Endothelial cell of umbilical vein (primary cell): ENCODE data around the gene CRYZL1. TPM values are rescaled to one million over a fixed set of nuclear protein-coding genes. Genes with fewer than 3 reads are reported as not detected.

Experiments
- BruUV-seq: library from RNA; stranded (reverse); fragments of 400-500 nt; replicated peaks from 2 replicates; lab custom pipeline; 2021; lab: Mats Ljungman, UMichigan
- CTCF ChIA-PET: fragments of 300-600, 350-600 bp; sonication (Branson Sonifier 250); formaldehyde crosslinking; loops from one replicate; lab custom pipeline; 2021; ENCODE audit warnings: antibody characterized with exemption, inconsistent platforms; lab: Charles Lee
- POLR2A ChIA-PET: fragments of 300-600, 350-600 bp; sonication (Branson Sonifier 250); formaldehyde crosslinking; loops from one replicate; lab custom pipeline; 2021; ENCODE audit warnings: antibody characterized with exemption, inconsistent platforms; lab: Charles Lee
- DNase-seq: peaks from one replicate; pipeline ENCODE4 v3.0.0-alpha.2; 2011; ENCODE audit warnings: low read depth, low spot score
- FAIRE-seq: peaks from 2 replicates; lab custom pipeline; 2011; peaks lifted over from hg19 to GRCh38; lab: Jason Lieb, UNC
- H2AFZ ChIP-seq: 2 replicates; pipeline ENCODE4 v1.6.0; 2012; ENCODE audit warnings: low read depth, low read length, control low read depth, inconsistent platforms
- H3K27ac ChIP-seq: 2 replicates; pipeline ENCODE4 v1.5.1; 2011; ENCODE audit warnings: low read depth, mild to moderate bottlenecking, control low read depth, low read length, moderate library complexity; ENCODE audit not compliant: insufficient read depth
- H3K27me3 ChIP-seq, 2 experiments: 2 replicates each; pipeline versions ENCODE4 v1.6.0 to v1.6.1; 2011; ENCODE audit warnings: low read length in 2 of 2, mixed read lengths in 1 of 2; ENCODE audit not compliant: control insufficient read depth in 2 of 2, insufficient read depth in 2 of 2
- H3K36me3 ChIP-seq, 2 experiments: 2 replicates in 1 of 2; 3 replicates in 1 of 2; pipeline ENCODE4 v1.5.1; 2011; ENCODE audit warnings: low read length in 2 of 2, mild to moderate bottlenecking in 1 of 2, moderate library complexity in 1 of 2; ENCODE audit not compliant: control insufficient read depth in 2 of 2, insufficient read depth in 2 of 2; ENCODE audit errors: extremely low read depth in 1 of 2
- H3K4me1 ChIP-seq: 3 replicates; pipeline ENCODE4 v1.5.1; 2011; ENCODE audit warnings: mild to moderate bottlenecking, low read length; ENCODE audit not compliant: control insufficient read depth, insufficient read depth; ENCODE audit errors: extremely low read depth
- H3K4me2 ChIP-seq: 2 replicates; pipeline ENCODE4 v1.6.1; 2011; ENCODE audit warnings: low read length, control low read depth, mixed read lengths; ENCODE audit not compliant: insufficient read depth
- H3K4me3 ChIP-seq, 3 experiments: fragments of 200-600 bp in 1 of 3; sonication (generic), shearing (Covaris generic) in 1 of 3; replicated peaks in 1 of 3; 2 replicates each; pipeline ENCODE4 v1.5.1; 2011 to 2016; ENCODE audit warnings: control low read depth in 3 of 3, low read length in 3 of 3, mild to moderate bottlenecking in 2 of 3, inconsistent platforms in 1 of 3, low read depth in 1 of 3, moderate library complexity in 1 of 3; ENCODE audit not compliant: insufficient read depth in 1 of 3
- H3K79me2 ChIP-seq: 2 replicates; pipeline ENCODE4 v1.6.0; 2012; ENCODE audit warnings: low read length, inconsistent platforms; ENCODE audit not compliant: control insufficient read depth, insufficient read depth
- H3K9ac ChIP-seq: replicated peaks from 2 replicates; pipeline ENCODE3; 2011; ENCODE audit warnings: low read length, control low read depth; ENCODE audit not compliant: insufficient read depth; ENCODE audit errors: extremely low read depth
- H3K9me1 ChIP-seq: replicated peaks from 3 replicates; pipeline ENCODE4 v1.6.0; 2011; ENCODE audit warnings: mild to moderate bottlenecking, low read length; ENCODE audit not compliant: control insufficient read depth, insufficient read depth; ENCODE audit errors: extremely low read depth
- H3K9me3 ChIP-seq: replicated peaks from 2 replicates; pipeline ENCODE4 v1.5.1; 2012; ENCODE audit warnings: low read length, inconsistent platforms; ENCODE audit not compliant: control insufficient read depth, insufficient read depth
- H4K20me1 ChIP-seq: replicated peaks from 2 replicates; pipeline ENCODE3; 2011; ENCODE audit warnings: mild to moderate bottlenecking, low read length; ENCODE audit not compliant: control insufficient read depth, insufficient read depth; ENCODE audit errors: extremely low read depth
- EZH2 ChIP-seq: IDR thresholded peaks from 2 replicates; pipeline ENCODE4 v1.6.1; 2012; ENCODE audit warnings: borderline replicate concordance, low read depth, mild to moderate bottlenecking, moderate library complexity, low read length, inconsistent platforms; ENCODE audit not compliant: severe bottlenecking
- FOS ChIP-seq: IDR thresholded peaks from 2 replicates; pipeline ENCODE4 v1.6.1; 2011; ENCODE audit warnings: mild to moderate bottlenecking, low read length, moderate library complexity, borderline replicate concordance; ENCODE audit not compliant: insufficient read depth
- GATA2 ChIP-seq: IDR thresholded peaks from 2 replicates; pipeline ENCODE4 v1.7.0; 2011; ENCODE audit warnings: low read depth, mild to moderate bottlenecking, moderate library complexity, mixed read lengths, low read length; ENCODE audit not compliant: insufficient read length, insufficient read depth
- JUN ChIP-seq: IDR thresholded peaks from 2 replicates; pipeline ENCODE4 v1.6.1; 2011; ENCODE audit warnings: borderline replicate concordance, low read depth; ENCODE audit not compliant: insufficient read length, insufficient read depth
- MYC ChIP-seq: IDR thresholded peaks from one replicate; pipeline ENCODE4 v1.6.1; 2011; ENCODE audit warnings: mild to moderate bottlenecking, low read depth, low read length
- POLR2A ChIP-seq: IDR thresholded peaks from 2 replicates; pipeline ENCODE4 v1.6.1; 2012; ENCODE audit warnings: low read depth, mild to moderate bottlenecking, control low read depth, low read length
- POLR2AphosphoS5 ChIP-seq: IDR thresholded peaks from 2 replicates; pipeline ENCODE4 v1.6.1; 2012; ENCODE audit warnings: low read depth, mild to moderate bottlenecking, control low read depth, low read length, moderate library complexity; ENCODE audit not compliant: insufficient read depth
- dilution Hi-C: fragments of 300-500 bp; cut with MboI; formaldehyde crosslinking; loops from one replicate; pipeline ENCODE4 v1.15.0; 2019; ENCODE audit warnings: low sequenced_read_pairs; ENCODE audit not compliant: extremely low pct_ligation_motif_present
- intact Hi-C: fragments of 100-400 bp; cut with micrococcal nuclease; formaldehyde crosslinking; loops from one replicate; pipeline ENCODE4 v1.10.0; 2022
- polyA plus RNA-seq, 4 experiments: library from polyadenylated mRNA; depleted of rRNA in 3 of 4; stranded (reverse) in 3 of 4; unstranded in 1 of 4; fragments of >200 nt; gene quantifications; 2 replicates each; pipeline versions ENCODE4 v1.2.1 to v1.2.3, GENCODE V29; 2011 to 2012; ENCODE audit warnings: missing spikeins in 1 of 4
- total RNA-seq: library from RNA; stranded (reverse); gene quantifications from 2 replicates; pipeline ENCODE4 v1.2.3, GENCODE V29; 2021
- TF ChIP-seq, protein P1 (sequence below), 2 donors: IDR thresholded peaks; 1 replicate in 1 of 2; 2 replicates in 1 of 2; pipeline ENCODE4 v1.5.1; 2011; ENCODE audit warnings: low read length in 2 of 2, mild to moderate bottlenecking in 2 of 2, moderate library complexity in 2 of 2, control low read depth in 1 of 2, inconsistent platforms in 1 of 2, low read depth in 1 of 2; ENCODE audit not compliant: insufficient read depth in 1 of 2; ENCODE audit errors: extremely low read depth in 1 of 2
- TF ChIP-seq, protein P2 (sequence below): IDR thresholded peaks from 2 replicates; pipeline ENCODE4 v1.6.1; 2011; ENCODE audit not compliant: insufficient read depth, insufficient read length

Gene CRYZL1
- total and polyA plus RNA-seq, 2 donors (not counting 3 experiments of a cell fraction or from before 2014, with no cell fraction given), result 26.4 to 42.1 TPM

DNA sequence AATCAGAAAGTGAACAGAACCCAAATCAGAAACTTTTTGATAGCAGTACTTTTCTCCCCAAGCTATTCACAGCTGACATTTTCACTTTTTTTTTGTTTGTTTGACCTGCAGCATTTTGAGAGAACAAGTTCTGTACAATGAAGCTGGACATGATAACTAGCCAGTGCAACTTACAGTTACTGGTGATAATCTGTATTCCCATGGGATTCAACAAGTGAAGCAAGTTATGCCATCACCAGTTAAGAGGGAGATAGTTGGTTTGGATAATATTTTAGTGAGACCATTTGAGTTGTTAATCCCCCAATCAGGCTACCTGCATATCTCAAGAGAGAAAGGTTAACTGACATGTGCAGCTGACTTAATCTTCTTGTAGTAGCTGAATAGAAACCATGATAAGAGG is 80.6 kb downstream of the CRYZL1 start:
- POLR2A ChIA-PET, result no interaction called here
- TF ChIP-seq JUN (no peak), EZH2 (no peak), POLR2AphosphoS5 (no peak), FOS (no peak)
- TF ChIP-seq, protein P1, sequence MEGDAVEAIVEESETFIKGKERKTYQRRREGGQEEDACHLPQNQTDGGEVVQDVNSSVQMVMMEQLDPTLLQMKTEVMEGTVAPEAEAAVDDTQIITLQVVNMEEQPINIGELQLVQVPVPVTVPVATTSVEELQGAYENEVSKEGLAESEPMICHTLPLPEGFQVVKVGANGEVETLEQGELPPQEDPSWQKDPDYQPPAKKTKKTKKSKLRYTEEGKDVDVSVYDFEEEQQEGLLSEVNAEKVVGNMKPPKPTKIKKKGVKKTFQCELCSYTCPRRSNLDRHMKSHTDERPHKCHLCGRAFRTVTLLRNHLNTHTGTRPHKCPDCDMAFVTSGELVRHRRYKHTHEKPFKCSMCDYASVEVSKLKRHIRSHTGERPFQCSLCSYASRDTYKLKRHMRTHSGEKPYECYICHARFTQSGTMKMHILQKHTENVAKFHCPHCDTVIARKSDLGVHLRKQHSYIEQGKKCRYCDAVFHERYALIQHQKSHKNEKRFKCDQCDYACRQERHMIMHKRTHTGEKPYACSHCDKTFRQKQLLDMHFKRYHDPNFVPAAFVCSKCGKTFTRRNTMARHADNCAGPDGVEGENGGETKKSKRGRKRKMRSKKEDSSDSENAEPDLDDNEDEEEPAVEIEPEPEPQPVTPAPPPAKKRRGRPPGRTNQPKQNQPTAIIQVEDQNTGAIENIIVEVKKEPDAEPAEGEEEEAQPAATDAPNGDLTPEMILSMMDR (IDR thresholded peaks at IDR 0.05; ENCODE audit: extremely low read depth in 1 of 2, insufficient read depth in 1 of 2, low read depth in 1 of 2, low read length in 2 of 2), result no peak
- no peak for FAIRE-seq

DNA sequence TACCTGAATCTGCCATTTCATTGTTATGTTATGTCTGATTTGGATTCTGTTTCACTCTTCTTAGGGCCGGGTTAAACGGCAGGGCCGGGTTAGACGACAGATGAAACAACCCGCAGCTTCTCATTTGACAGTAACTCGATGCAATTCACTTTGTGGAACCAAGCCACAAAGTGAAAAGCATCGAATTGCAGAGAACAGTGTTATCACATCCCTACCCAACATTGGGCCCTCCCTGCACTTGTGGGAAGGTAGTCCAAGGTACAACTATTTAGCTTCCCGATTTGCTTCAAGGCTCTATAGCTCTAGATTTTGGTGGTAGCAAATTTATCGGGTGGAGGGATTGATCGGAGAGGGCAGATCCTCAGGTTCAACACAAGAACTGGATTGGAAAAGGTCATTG is 81.7 kb downstream of the CRYZL1 start:
- BruUV-seq, result no TSS peak
- DNase-seq, result no peak
- H3K4me1 ChIP-seq, result no peaks in the 10 kb centered on the region
- H3K9me1 ChIP-seq, result no peaks in the 10 kb centered on the region
- H3K4me2 ChIP-seq, result no peak overlapping the region
- no peak overlapping the region for H3K9ac ChIP-seq
- dilution Hi-C loops, result no loop called here
- H3K9me3 ChIP-seq, result no peaks in the 10 kb centered on the region
- no peak overlapping the region for H2AFZ ChIP-seq
- peaks cover 15 to 49% of the 10 kb centered on the region in 2 experiments for H3K36me3 ChIP-seq
- ChIA-PET POLR2A (no interaction called here), CTCF (interaction anchor here (1.0 kb wide), 1 partner anchor 46 kb away, joined by 5 read pairs; no protein-coding TSS in a partner anchor)
- peaks cover 15% of the 10 kb centered on the region for H4K20me1 ChIP-seq
- no peaks in the 10 kb centered on the region for H3K27me3 ChIP-seq
- no peak for FAIRE-seq
- H3K79me2 ChIP-seq, result peaks cover 83% of the 10 kb centered on the region
- TF ChIP-seq, protein P1 (IDR thresholded peaks at IDR 0.05; ENCODE audit: extremely low read depth in 1 of 2, insufficient read depth in 1 of 2, low read depth in 1 of 2, low read length in 2 of 2), result no peak
- TF ChIP-seq MYC, result no peak
- TF ChIP-seq, protein P2, sequence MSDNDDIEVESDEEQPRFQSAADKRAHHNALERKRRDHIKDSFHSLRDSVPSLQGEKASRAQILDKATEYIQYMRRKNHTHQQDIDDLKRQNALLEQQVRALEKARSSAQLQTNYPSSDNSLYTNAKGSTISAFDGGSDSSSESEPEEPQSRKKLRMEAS, result no peak
- no peak for TF ChIP-seq FOS
- TF ChIP-seq JUN, result no peak
- TF ChIP-seq EZH2, result no peak
- TF ChIP-seq POLR2AphosphoS5, result no peak
- no peak for TF ChIP-seq POLR2A
- no peak for TF ChIP-seq GATA2
- intact Hi-C loops, result no loop called here
- no peak overlapping the region for H3K4me3 ChIP-seq
- no peak overlapping the region for H3K27ac ChIP-seq

More for the DNA sequence above, 80.6 kb downstream of the CRYZL1 start:
- no TSS peak for BruUV-seq
- Histone ChIP-seq H2AFZ (no peak overlapping the region), H3K4me1 (no peaks in the 10 kb centered on the region), H3K9me3 (no peaks in the 10 kb centered on the region), H4K20me1 (peaks cover 12% of the 10 kb centered on the region), H3K4me2 (no peak overlapping the region), H3K4me3 (no peak overlapping the region), H3K27ac (no peak overlapping the region), H3K9ac (no peak overlapping the region), H3K9me1 (no peaks in the 10 kb centered on the region), H3K79me2 (peaks cover 79% of the 10 kb centered on the region), H3K36me3 (peaks cover 15 to 47% of the 10 kb centered on the region in 2 experiments), H3K27me3 (no peaks in the 10 kb centered on the region)
- dilution Hi-C loops (no loop called here), intact Hi-C loops (no loop called here)
- CTCF ChIA-PET, result no interaction called here
- DNase-seq, result no peak
